ENCODE data around the gene SLITRK2.

Gene SLITRK2, protein sequence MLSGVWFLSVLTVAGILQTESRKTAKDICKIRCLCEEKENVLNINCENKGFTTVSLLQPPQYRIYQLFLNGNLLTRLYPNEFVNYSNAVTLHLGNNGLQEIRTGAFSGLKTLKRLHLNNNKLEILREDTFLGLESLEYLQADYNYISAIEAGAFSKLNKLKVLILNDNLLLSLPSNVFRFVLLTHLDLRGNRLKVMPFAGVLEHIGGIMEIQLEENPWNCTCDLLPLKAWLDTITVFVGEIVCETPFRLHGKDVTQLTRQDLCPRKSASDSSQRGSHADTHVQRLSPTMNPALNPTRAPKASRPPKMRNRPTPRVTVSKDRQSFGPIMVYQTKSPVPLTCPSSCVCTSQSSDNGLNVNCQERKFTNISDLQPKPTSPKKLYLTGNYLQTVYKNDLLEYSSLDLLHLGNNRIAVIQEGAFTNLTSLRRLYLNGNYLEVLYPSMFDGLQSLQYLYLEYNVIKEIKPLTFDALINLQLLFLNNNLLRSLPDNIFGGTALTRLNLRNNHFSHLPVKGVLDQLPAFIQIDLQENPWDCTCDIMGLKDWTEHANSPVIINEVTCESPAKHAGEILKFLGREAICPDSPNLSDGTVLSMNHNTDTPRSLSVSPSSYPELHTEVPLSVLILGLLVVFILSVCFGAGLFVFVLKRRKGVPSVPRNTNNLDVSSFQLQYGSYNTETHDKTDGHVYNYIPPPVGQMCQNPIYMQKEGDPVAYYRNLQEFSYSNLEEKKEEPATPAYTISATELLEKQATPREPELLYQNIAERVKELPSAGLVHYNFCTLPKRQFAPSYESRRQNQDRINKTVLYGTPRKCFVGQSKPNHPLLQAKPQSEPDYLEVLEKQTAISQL

DNA sequence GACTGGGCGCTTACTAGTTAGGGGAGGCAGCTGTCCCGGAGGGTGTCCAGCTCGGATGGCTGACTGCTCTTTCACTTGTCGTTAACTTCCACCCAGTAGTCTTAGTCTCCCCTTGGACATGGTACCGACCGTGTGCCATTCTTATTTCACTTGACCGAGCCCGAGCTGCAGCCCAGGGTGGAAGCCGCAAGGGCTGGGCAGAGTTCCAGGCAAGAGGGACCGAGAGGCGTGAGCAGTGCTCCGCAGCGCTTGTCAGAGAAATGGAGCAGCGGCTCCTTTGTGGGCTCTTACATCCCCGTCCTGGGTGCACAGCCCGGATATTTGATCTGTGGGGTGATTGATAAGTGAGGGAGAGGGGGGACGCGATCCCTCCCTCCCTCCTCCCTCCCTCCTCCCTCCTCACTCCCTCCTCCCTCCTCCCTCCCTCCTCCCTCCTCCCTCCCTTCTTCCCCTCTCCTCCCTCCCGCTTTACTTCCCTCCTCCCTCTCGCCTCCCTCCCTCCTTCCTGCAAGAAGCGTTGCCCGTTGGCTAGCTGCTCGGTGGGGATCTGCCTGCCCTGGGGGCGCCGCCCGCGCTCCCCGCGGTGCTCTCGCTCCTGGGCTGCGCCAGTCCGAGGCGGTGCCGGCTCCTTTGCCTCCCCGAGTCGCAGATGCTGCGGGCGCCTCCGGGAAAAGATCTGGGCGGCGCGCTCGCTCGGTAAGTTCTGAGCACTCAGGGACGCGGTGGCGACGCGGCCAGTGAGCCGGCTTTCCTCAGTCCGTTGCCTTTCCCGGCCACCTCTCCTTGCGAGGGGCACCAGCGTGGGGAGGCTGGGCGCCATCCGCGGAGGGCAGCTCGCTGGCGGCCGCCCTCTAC, at the start of gene SLITRK2:
Gene SLITRK2 (plus strand): TSS at position 499 of the 855 bp plus-strand sequence. CDS start 4,597 bp downstream, outside the sequence.
- no peak for DNase-seq

DNA sequence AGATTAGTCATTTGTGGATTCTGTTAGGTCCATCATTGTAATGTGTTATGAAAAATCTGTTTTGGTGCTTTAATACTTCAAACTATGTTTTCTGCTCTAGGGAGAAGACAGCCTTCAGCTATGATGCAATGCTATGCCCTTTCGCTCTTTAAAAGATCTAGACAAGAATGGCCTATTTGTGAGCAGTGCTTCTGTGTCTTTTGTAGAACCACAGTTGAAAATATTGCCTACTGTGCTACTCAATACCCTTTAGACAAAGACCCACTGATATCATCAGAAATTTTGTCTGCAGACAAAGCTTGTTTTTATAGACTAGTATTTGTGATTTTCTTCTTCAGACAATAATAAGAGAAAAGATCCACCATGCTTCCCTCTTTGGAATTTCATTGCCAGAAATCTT, 44.6 kb upstream of the SLITRK2 start:
- no peak for DNase-seq

DNA sequence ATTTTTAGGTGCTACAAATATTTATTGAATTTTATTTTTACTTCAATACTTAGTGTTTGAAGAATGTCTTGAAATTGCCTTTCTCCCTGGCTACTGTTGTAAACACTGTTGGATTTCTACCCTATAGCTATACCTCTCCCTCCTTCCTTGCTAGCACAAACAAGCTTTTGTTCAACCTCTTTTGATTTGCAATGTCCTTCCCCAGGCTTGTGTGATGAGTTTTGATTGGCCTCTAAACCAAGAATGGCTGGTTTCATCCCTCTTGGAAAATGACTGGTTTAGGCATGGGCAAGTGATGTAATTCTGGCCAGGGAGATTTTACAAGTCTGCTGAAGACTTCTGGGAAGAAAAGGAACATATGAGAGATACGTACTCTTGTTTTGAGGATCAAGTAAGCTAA, 25.3 kb upstream of the SLITRK2 start:
- no peak for DNase-seq

DNA sequence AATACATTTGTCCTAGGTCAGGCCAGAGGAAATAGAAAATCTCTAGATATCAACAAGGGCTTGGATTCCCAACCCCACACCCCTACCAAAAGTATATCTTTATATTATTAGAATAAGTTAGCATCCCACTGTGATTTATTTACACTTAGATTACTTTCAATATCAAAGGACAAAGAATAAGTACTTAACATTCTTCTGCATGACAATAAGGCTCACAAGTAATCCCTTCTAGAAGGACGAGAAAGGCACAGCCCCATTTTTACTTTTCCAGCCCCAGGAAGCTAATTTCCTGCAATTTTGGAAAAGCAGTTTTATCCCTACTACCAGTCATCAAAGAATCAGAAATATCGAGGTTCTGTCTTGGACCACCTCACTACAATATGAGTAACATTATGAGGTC, 14.1 kb upstream of the SLITRK2 start:
- DNase-seq = no peak

DNA sequence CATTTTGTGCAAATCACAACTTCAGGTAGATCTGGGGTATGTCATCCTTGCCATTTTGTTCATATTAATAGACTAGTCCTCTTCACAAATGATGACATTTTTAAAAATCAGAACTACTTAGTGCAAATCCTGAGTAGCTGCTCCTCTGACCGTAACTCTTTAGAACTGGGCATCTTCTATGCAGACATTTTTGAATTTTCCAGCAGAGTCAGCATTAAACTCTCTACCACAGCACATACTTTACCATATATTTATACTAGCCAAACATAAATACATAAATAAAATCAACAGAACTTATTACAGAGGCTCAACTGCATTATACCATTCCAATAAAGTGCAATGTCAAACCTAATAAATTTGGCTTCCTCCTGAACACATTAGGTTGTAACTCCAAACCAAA, 4.5 kb upstream of the SLITRK2 start:
- DNase-seq = no peak

DNA sequence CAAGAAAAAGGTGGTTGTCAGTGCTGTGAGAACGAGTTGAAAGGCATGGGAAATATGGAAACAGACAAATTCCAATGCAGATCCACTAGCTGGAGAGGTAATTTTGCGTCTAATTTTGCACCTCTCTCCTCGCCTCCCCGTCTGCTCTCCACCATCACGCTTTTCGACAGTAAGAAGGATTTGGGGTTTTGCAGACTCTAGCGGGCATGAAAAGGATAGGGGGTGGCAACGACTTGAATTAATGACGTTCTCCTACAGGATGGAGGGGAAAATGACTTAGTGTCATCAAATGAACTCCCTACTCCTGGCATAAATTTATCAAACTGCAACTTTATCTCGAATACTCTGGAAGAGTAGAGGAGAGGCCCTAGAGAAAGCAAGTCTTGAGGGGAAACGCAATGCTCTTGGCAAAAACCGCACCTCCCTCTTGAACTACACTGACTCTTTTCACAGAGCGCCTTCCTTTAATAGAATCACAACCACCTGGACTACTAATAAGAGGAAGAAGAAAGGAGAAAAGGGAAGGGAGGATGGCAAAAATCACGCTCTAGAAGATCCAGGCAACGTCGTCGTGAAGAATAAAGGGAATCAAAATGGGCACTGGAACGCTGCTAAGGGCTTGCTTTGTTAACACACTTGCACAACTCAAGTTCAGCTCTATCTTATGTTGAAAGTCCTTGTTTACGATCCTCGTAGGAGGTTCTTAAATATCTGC, 871 bp upstream of the SLITRK2 start:
- no peak for DNase-seq

DNA sequence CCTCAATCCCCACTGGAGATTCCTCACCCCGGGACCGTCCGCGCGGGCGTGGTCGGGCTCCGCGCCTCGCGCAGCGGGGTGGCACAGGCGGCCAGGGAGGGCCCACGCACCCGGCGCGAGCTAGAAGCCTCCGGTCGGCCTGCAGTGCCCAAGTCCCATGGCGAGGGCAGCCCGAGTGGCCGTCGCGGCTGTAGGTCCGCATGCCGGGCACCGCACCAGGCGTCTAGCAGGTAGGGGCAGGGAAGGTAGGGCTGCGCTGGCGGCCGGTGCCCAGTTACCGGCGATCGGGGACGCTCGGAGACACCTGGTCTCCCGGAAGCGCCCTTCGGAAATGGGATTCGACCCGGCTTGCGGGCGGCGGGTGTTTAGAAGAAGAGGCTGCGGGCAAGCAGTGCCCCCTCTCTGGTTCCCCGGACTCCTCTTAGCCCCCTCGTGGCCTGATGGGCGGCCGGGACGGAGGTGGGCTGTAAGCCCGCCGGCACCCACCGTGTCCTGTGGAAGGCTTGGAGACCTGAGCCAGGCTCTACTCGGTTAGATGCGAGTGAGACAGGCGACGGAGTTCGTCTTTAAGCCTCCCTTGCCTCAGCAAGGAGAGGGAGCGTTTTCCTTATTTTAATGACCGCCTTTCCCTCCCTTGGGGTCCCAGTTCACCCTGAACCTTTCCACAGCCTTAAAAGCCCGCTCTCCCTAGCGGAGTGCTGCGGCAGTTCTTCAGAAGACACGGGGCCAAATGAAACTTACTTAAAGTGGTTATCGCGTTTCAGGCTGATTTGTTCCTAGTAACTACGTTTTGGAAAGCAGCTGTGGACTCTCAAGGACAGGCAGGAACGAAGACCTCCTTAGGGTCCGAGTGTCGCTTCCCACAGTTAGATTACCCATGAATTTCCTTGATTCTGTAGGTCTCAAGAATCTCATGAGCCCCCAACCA, 821 bp downstream of the SLITRK2 start:
- peak in 1 of 2 experiments; percentile 35 for DNase-seq

DNA sequence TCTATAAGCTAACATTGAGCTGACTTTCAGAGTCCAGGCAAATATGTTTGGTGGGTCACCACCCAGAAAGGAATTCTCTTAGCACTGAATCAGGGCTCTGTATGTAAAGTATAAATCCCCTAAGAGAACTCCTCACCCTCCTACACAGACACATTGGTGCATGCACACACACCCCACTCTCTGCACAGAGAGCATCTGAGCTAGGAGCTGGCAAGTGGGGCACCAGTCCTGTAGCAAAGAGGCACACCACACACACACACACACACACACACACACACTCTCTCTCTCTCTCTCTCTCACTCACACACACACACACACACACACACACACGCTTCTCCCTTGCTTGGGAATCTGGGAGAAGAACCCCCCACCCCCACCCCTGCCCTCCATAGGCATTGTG, 3.2 kb downstream of the SLITRK2 start:
- DNase-seq = no peak

DNA sequence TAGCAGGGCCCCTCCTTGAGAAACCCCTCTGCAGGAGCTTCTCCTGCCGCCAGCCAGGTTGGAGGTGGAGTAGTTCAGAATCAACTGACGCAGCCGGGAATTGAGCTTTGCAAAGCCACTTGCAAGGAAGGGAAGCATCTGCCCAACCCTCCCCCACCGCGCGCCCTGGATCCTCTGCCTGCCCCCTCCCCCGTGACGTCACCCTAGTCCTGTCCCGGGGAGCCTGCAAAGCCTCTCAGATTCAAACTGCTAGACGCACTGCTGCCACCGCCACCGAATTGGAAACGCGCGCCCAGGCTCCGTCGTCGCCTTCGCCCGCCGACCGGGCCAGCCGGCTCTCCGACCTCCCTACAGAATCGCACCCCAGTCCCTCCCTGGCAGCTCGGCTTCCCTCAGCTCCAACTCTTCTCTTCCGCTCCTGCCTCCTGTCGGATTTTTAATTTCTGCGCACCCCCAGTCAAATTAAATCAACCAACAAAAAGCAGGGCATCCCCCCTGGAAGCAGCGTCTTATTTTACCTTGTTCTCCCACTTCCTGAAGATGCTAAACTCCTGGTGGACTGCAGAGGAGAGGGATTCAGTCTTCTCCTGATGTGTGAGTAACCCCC, 3.8 kb downstream of the SLITRK2 start:
- DNase-seq = peak in 1 of 2 experiments; percentile 12

DNA sequence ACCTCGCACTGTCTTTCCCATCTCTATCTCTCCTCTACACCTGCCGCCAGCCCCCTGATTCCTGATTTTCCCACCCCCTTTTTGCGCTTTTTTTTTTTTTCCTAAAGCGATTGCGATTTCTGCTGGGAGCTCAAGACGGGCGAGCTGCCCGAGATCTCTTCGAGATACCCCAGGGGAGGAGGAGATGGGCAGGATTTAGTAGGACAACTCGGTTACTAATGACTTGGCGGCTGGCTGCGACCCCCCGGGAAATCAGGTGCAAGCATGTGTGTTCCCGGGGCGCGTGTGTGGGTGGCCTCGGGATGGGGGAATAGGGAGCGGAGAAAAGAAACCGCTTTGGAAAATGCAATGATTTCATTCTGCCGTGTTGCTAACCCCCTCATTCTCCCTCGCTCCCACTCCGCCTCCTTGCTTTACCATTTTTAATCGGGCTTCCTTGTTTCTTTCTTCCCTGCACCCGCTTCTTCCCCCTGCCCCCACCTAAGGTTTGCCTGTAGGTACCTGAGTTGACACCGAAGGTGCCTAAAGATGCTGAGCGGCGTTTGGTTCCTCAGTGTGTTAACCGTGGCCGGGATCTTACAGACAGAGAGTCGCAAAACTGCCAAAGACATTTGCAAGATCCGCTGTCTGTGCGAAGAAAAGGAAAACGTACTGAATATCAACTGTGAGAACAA, 4.4 kb downstream of the SLITRK2 start:
- no peak for DNase-seq

DNA sequence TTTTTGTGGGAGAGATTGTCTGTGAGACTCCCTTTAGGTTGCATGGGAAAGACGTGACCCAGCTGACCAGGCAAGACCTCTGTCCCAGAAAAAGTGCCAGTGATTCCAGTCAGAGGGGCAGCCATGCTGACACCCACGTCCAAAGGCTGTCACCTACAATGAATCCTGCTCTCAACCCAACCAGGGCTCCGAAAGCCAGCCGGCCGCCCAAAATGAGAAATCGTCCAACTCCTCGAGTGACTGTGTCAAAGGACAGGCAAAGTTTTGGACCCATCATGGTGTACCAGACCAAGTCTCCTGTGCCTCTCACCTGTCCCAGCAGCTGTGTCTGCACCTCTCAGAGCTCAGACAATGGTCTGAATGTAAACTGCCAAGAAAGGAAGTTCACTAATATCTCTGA, 5.5 kb downstream of the SLITRK2 start:
- DNase-seq = no peak

DNA sequence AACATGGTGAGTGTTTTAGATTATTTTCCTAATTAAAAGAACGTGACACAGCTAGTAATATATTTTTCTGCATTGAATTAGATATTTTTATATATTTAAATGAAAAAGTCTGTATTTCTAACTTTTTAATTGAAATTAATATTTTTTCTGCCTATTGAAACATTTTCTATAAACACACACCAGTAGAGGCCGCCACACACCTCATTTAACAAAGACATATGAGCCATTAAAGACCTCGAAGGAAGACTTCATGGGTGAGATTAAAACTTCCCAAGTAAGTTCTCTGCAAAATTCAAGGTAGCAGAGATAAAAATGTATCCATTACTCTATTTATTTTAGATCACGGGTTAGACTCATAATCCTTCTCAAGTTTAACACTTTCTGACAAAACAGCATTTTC, 8.3 kb downstream of the SLITRK2 start:
- no peak for DNase-seq

DNA sequence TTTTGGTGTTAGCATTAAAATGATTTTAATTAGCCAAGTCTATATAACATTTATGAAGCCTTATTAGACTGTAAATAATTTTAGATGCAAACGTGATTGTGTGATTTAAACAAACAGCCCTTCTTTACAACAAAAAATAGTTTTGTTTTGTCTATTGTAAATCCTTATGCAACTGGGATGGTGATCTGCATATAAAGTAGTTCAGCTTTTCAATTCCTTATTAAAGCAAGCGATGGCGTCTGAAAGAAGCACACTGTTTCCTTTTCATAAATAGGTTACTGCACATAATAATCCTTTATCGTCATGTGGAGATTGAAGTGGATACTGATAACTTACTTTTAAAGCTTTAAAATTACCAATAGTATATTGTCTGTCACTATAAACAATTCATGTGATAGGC, 8.8 kb downstream of the SLITRK2 start:
- no peak for DNase-seq

DNA sequence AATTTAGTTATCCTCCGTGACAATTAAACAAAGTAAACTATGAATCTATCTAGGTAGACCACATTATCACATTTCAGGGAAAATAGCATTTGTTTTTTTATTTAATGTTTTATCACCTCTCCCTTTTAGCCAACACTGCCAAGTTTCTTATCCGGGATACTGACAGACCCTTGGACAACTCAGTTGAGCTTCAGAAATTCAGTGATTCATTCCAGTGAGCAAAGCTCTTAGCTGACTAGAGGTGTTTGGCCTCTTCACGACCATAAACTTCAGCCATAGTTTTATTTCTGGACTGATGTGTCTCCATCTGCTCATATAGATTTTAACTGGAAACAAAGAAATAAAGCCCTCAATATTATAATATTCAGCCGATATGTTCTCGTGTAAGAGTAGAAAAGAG, 15.2 kb downstream of the SLITRK2 start:
- DNase-seq = no peak

DNA sequence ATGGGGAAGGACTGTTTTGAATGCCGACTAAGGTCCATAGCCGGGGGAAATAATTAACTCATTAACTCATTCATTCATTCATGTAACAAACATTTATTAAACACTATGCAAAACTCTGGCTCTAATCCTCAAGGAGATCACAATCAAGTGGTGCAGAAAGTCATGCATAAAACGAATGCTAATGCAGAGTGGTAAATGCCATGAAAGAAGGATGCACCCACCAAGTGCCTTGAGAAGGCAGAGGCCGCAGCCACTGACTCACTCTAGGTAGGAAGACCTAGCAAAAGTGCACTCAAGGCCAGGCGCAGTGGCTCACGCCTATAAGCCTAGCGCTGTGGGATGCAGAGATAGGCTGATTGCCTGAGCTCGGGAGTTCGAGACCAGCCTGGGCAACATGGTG, 22.9 kb downstream of the SLITRK2 start:
- no peak for DNase-seq

DNA sequence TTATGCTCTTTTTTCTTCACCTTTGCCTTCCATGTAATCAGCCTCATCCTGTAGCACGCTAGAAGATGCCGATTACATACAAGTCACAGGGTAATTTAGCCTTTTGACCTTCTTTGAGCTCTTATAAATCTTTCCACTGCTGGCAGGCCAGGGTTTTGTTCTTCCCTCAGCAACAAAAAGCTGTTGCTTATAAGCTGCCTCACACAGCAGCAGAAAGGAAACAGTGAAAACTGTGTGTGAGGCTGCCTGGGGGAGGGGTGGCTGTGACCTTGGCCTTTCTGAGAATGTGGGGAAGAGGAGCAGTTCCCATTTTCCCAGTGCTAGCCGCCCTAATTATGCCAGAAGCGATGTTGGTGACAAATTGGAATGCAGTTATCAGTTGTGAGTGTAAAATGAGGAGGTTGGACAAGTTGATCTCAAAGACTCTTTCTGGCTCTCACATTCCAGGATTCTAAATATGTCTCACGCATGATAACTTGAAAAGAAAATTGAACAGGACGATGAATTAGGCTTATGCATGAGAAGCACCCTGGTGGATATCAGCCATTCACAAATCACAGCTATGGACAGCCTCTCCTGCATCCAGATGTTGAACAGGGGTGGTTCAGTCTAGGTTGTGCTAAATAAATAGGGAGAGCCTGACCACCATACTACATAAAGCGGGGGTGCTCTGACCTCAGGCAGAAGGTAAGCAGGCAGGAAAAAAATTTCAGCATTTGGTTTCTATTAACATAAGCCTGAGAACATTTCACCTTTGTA, 25.7 kb downstream of the SLITRK2 start:
- DNase-seq = no peak

DNA sequence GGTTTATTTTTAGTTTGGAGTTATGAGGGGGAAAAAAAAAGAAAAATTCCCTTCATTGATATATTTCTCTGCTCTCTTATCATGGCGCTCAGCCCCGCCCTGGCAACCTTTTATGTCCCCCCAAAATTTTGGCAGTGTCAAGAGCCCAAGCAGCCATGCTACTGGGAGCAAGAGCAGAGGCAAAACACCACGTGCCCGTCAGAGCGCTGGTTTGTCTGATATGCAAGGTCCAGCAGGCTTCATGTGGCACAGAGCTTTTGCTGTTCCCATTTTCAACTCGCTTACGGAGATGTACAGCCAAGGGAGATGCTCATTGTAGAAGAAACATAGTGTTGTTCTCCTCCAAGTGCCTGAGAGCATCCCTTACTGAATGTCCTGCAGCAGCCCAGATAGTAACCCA, 27.3 kb downstream of the SLITRK2 start:
- no peak for DNase-seq

DNA sequence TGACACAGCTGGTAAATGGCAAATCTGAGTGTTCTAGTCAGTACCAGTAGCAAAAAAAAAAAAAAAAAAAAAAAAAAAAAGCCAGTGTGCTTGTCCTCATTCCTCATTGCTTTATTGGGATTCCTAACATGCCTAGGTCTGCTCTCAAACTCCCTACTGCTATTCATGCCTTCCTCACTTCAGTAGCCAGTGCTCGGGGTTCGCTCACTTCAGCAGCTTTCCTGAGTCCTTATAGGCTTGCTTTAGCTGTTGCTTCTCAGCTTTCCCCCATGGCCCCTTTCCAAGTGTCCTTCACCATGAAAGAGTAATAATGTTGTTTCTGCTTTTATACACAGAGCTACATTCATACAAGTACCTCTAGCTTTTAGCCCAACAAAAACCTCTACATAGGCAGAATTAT, 30.8 kb downstream of the SLITRK2 start:
- DNase-seq = no peak

DNA sequence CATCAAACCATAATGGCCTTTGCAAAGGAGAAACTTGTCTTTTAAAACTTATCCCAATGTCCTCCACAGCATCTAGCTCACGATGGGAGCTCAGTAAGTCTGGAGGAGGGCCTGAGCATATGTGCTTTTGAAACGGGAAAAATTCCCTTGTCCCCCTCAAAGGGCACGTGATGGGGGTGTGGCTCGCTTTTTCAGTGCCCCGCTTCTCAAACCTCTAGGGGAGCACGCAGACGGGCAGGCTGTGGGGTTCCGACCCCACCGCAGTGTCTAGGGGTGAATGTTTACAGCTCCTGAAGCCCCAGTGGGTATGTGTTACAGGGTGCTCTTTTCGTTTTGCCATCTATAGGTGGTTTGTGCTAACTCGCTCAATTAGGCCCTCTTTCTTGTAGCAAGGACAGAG, 31.2 kb downstream of the SLITRK2 start:
- DNase-seq = no peak

DNA sequence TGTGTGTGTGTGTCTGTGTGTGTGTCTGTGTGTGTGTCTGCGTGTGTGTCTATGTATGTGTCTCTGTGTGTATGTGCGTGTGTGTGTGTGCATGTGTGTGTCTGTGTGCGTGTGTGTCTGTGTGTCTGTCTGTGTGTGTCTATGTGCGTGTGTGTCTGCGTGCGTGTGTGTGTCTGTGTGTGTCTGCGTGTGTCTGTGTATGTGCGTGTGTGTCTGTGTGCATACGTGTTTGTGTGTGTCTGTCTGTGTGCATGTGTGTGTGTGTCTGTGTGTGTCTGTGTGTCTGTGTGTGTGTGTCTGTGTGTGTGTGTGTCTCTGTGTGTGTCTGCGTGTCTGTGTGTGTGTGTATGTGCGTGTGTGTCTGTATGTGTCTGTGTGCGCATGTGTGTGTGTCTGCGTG, 35.6 kb downstream of the SLITRK2 start:
- DNase-seq = no peak
